Measurements from ENCODE around the gene ADAMTS3. TPM values are rescaled to one million over a fixed set of nuclear protein-coding genes. Genes with fewer than 3 reads are reported as not detected.

ADAMTS3 gene
- total RNA-seq, 2 experiments from 2014 or later, result not detected

GRCh38 chr4:72567821-72568675 is 973 bp downstream of the ADAMTS3 start:
- Histone ChIP-seq H2AFZ (ENCODE audit: low read length) (no peak overlapping the region), H4K20me1 (ENCODE audit: insufficient read depth, low read length) (no peaks in the 10 kb centered on the region), H3K4me1 (ENCODE audit: insufficient read depth, low read length, poor library complexity, severe bottlenecking) (no peaks in the 10 kb centered on the region), H3K79me2 (ENCODE audit: insufficient read depth, low read depth, low read length) (no peaks in the 10 kb centered on the region), H3K4me2 (ENCODE audit: low read length) (no peak overlapping the region), H3K27ac (ENCODE audit: low read depth, low read length, poor library complexity, severe bottlenecking) (no peak overlapping the region), H3K36me3 (ENCODE audit: insufficient read depth, low read length) (no peaks in the 10 kb centered on the region), H3K4me3 (ENCODE audit: low read depth, low read length, poor library complexity, severe bottlenecking) (no peak overlapping the region), H3K9me3 (ENCODE audit: low read length) (no peaks in the 10 kb centered on the region), H3K9me2 (ENCODE audit: insufficient read depth, low read length) (no peaks in the 10 kb centered on the region)
- intact Hi-C loops (cut with micrococcal nuclease; ENCODE audit: unreplicated experiment), result no loop called here
- DNase-seq (ENCODE audit: low spot score), result no peak
- TF ChIP-seq EZH2phosphoT487 (IDR thresholded peaks at IDR 0.05; ENCODE audit: borderline replicate concordance, low read depth, low read length) (no peak), CTCF (conservative IDR thresholded peaks at IDR 0.05; ENCODE audit: low read length) (no peak)
- ChIA-PET POLR2A (no interaction called here), CTCF (ENCODE audit: unreplicated experiment) (interaction anchor here (0.6 kb wide), 1 partner anchor 1001 kb away, joined by 3 read pairs; no protein-coding TSS in a partner anchor)
- no TSS peak for BruUV-seq (replicated peaks)

GRCh38 chr4:72567036-72567435 is 2.0 kb downstream of the ADAMTS3 start:
- no peaks in the 10 kb centered on the region for H3K9me2 ChIP-seq (ENCODE audit: insufficient read depth, low read length)
- H4K20me1 ChIP-seq (ENCODE audit: insufficient read depth, low read length), result no peaks in the 10 kb centered on the region
- intact Hi-C loops (cut with micrococcal nuclease; ENCODE audit: unreplicated experiment), result no loop called here
- no peaks in the 10 kb centered on the region for H3K9me3 ChIP-seq (ENCODE audit: low read length)
- DNase-seq (ENCODE audit: low spot score), result no peak
- H3K27ac ChIP-seq (ENCODE audit: low read depth, low read length, poor library complexity, severe bottlenecking), result no peak overlapping the region
- H3K79me2 ChIP-seq (ENCODE audit: insufficient read depth, low read depth, low read length), result no peaks in the 10 kb centered on the region
- POLR2A ChIA-PET, result no interaction called here
- H3K4me3 ChIP-seq (ENCODE audit: low read depth, low read length, poor library complexity, severe bottlenecking), result no peak overlapping the region
- BruUV-seq (replicated peaks), result no TSS peak
- TF ChIP-seq CTCF (conservative IDR thresholded peaks at IDR 0.05; ENCODE audit: low read length), result no peak
- no peak for TF ChIP-seq EZH2phosphoT487 (IDR thresholded peaks at IDR 0.05; ENCODE audit: borderline replicate concordance, low read depth, low read length)
- H2AFZ ChIP-seq (ENCODE audit: low read length), result no peak overlapping the region
- CTCF ChIA-PET (ENCODE audit: unreplicated experiment), result interaction anchor here (0.6 kb wide), 1 partner anchor 1002 kb away, joined by 3 read pairs; no protein-coding TSS in a partner anchor
- no peaks in the 10 kb centered on the region for H3K4me1 ChIP-seq (ENCODE audit: insufficient read depth, low read length, poor library complexity, severe bottlenecking)
- H3K36me3 ChIP-seq (ENCODE audit: insufficient read depth, low read length), result no peaks in the 10 kb centered on the region
- no peak overlapping the region for H3K4me2 ChIP-seq (ENCODE audit: low read length)

GRCh38 chr4:72566464-72566972 is 2.5 kb downstream of the ADAMTS3 start:
- DNase-seq (ENCODE audit: low spot score), result no peak
- BruUV-seq (replicated peaks), result no TSS peak
- no peaks in the 10 kb centered on the region for H3K79me2 ChIP-seq (ENCODE audit: insufficient read depth, low read depth, low read length)
- intact Hi-C loops (cut with micrococcal nuclease; ENCODE audit: unreplicated experiment), result no loop called here
- TF ChIP-seq CTCF (conservative IDR thresholded peaks at IDR 0.05; ENCODE audit: low read length) (no peak), EZH2phosphoT487 (IDR thresholded peaks at IDR 0.05; ENCODE audit: borderline replicate concordance, low read depth, low read length) (no peak)
- H2AFZ ChIP-seq (ENCODE audit: low read length), result no peak overlapping the region
- H4K20me1 ChIP-seq (ENCODE audit: insufficient read depth, low read length), result no peaks in the 10 kb centered on the region
- H3K4me3 ChIP-seq (ENCODE audit: low read depth, low read length, poor library complexity, severe bottlenecking), result no peak overlapping the region
- H3K27ac ChIP-seq (ENCODE audit: low read depth, low read length, poor library complexity, severe bottlenecking), result no peak overlapping the region
- CTCF ChIA-PET (ENCODE audit: unreplicated experiment), result no interaction called here
- H3K4me1 ChIP-seq (ENCODE audit: insufficient read depth, low read length, poor library complexity, severe bottlenecking), result no peaks in the 10 kb centered on the region
- POLR2A ChIA-PET, result no interaction called here
- H3K9me2 ChIP-seq (ENCODE audit: insufficient read depth, low read length), result no peaks in the 10 kb centered on the region
- H3K4me2 ChIP-seq (ENCODE audit: low read length), result no peak overlapping the region
- no peaks in the 10 kb centered on the region for H3K36me3 ChIP-seq (ENCODE audit: insufficient read depth, low read length)
- no peaks in the 10 kb centered on the region for H3K9me3 ChIP-seq (ENCODE audit: low read length)

Data from OCI-LY7 (cell line).